WERI-Rb-1 (cell line): Measurements from ENCODE around the gene TEAD1.
"Not testable (repeated sequence)": the region's sequence is repeated elsewhere in the genome, so short reads cannot be mapped to it uniquely, and the experiment has no call there.

ENCODE experiments used
- DNase-seq: peaks from one replicate; pipeline ENCODE4 v3.0.0-alpha.2; 2020
- H3K27ac ChIP-seq: fragments of 250-450 bp; sonication (Bioruptor Pico); 2 replicates; pipeline ENCODE4 v1.5.1; 2020; ENCODE audit warnings: mild to moderate bottlenecking, moderate library complexity
- H3K27me3 ChIP-seq: fragments of 250-450 bp; sonication (Bioruptor Pico); 2 replicates; pipeline ENCODE4 v1.5.1; 2021; ENCODE audit warnings: mild to moderate bottlenecking, low read depth, moderate library complexity; ENCODE audit not compliant: insufficient read depth, severe bottlenecking
- H3K36me3 ChIP-seq: fragments of 250-450 bp; sonication (Bioruptor Pico); 2 replicates; pipeline ENCODE4 v1.5.1; 2020; ENCODE audit warnings: mild to moderate bottlenecking, moderate library complexity
- H3K4me3 ChIP-seq: 2 replicates; pipeline ENCODE4 v1.5.1; 2011; ENCODE audit warnings: low read depth, mild to moderate bottlenecking, control low read depth, low read length
- H3K9me3 ChIP-seq: fragments of 250-450 bp; sonication (Bioruptor Pico); 2 replicates; pipeline ENCODE4 v1.5.1; 2021; ENCODE audit warnings: mild to moderate bottlenecking, moderate library complexity; ENCODE audit not compliant: severe bottlenecking
- CTCF ChIP-seq: IDR thresholded peaks from 2 replicates; pipeline ENCODE4 v1.5.1; 2011; ENCODE audit warnings: low read depth, mild to moderate bottlenecking, control low read depth, inconsistent platforms, low read length

Gene TEAD1

GRCh38 chr11:12868315-12869073 is 194.3 kb downstream of the TEAD1 start:
- TF ChIP-seq CTCF = no peak
- Histone ChIP-seq H3K27me3 (no peaks in the 10 kb centered on the region), H3K36me3 (peaks cover 10% of the 10 kb centered on the region), H3K27ac (no peak overlapping the region), H3K4me3 (no peak overlapping the region), H3K9me3 (no peaks in the 10 kb centered on the region)
- no peak for DNase-seq

- no peak for DNase-seq
- Histone ChIP-seq H3K36me3 (peaks cover 2% of the 10 kb centered on the region), H3K4me3 (no peak overlapping the region), H3K27ac (no peak overlapping the region), H3K9me3 (no peaks in the 10 kb centered on the region), H3K27me3 (no peaks in the 10 kb centered on the region)
- no peak for TF ChIP-seq CTCF
These were observed 197.0 kb downstream of the TEAD1 start for GRCh38 chr11:12871241-12871640.

- TF ChIP-seq CTCF = no peak
- no peaks in the 10 kb centered on the region for H3K9me3 ChIP-seq
- peaks cover 4% of the 10 kb centered on the region for H3K36me3 ChIP-seq
- H3K4me3 ChIP-seq = no peak overlapping the region
- H3K27me3 ChIP-seq = no peaks in the 10 kb centered on the region
- no peak for DNase-seq
- no peak overlapping the region for H3K27ac ChIP-seq
These were observed 197.6 kb downstream of the TEAD1 start for GRCh38 chr11:12871788-12872321.

GRCh38 chr11:12876340-12876739 is 202.1 kb downstream of the TEAD1 start:
- Histone ChIP-seq H3K27ac (no peak overlapping the region), H3K36me3 (peaks cover 11% of the 10 kb centered on the region), H3K27me3 (no peaks in the 10 kb centered on the region), H3K9me3 (no peaks in the 10 kb centered on the region), H3K4me3 (no peak overlapping the region)
- TF ChIP-seq CTCF = no peak
- no peak for DNase-seq

GRCh38 chr11:12876988-12877387 is 202.8 kb downstream of the TEAD1 start:
- Histone ChIP-seq H3K4me3 (no peak overlapping the region), H3K27me3 (no peaks in the 10 kb centered on the region), H3K9me3 (no peaks in the 10 kb centered on the region), H3K36me3 (peaks cover 17% of the 10 kb centered on the region), H3K27ac (no peak overlapping the region)
- no peak for TF ChIP-seq CTCF
- no peak for DNase-seq

GRCh38 chr11:12877508-12877907 is 203.3 kb downstream of the TEAD1 start:
- not testable (repeated sequence) for H3K9me3 ChIP-seq, H3K27me3 ChIP-seq, H3K27ac ChIP-seq, H3K4me3 ChIP-seq, DNase-seq
- H3K36me3 ChIP-seq = peaks cover 22% of the 10 kb centered on the region
